ENCODE measurements around the gene PCTP.

GRCh38 chr17:55740511-55741355 is 10.1 kb upstream of the PCTP start:
- no peak for TF ChIP-seq POLR2A (IDR thresholded peaks at IDR 0.05)
- TF ChIP-seq CTCF (IDR thresholded peaks at IDR 0.05): no peak

Data from testis (tissue), 2 donors.